ENCODE data around the gene TLCD1.

The TLCD1 gene

DNA sequence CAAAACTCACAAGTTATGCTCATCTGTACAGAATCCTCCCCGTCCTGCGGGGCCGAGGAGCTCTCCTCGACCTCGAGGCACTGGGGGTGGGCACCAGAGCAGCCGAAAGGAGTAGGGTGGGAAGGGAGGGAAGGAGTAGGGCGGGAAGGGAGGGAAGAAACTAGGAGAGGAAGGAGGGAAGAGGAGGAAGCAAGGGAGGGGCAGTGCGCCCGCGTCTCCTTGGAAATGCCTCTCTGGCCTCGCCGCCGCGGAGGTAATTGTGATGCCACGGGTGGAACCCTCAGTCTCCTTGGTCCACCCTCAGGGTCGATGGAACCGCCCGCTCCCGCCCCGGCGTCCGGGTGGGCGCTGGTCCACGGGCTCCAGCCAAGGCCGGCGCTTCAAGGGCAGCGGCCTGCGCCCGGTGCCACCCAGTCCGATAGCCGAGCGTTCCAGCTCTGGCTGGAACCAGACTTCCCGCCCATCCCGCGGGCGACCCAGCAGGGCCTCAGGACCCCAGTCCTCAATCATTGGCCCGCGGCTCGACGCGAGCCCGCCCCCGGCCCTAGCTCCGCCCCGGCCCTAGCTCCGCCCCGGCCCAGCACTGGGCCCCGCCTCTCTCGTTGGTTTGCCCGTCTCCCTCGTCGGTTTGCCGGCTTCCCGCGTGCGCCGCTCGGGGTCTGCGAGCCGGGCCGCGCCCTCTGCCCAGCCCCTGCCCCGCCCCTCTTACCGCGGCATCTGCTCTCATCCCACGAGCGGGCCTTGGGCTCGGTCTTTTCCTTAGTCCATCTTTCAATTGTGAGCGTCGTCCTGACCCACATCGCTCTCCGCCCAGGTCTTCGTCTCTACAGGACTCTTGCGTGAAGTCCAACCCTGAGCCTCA is 14.9 kb downstream of the TLCD1 start (continued):
- TF ChIP-seq ZNF2 (tag by site-specific recombination; IDR thresholded peaks at IDR 0.05) (0 out of 2 replicates have a peak, but pooled peaks have one; percentile 30), ZNF114 (tag by site-specific recombination; IDR thresholded peaks at IDR 0.05) (no peak), ZNF791 (tag by site-specific recombination; IDR thresholded peaks at IDR 0.05) (no peak), ZNF138 (tag by site-specific recombination; IDR thresholded peaks at IDR 0.05; ENCODE audit: borderline replicate concordance) (no peak), KLF8 (tag by site-specific recombination; IDR thresholded peaks at IDR 0.05) (peak; percentile 87; the same call in 1 of the 2 replicates), ZNF514 (tag by site-specific recombination; IDR thresholded peaks at IDR 0.05) (no peak), ZNF707 (tag by site-specific recombination; IDR thresholded peaks at IDR 0.05) (no peak), ZBTB20 (tag by site-specific recombination; IDR thresholded peaks at IDR 0.05) (peak; percentile 60; the same call in 1 of the 2 replicates), ZNF175 (tag by site-specific recombination; IDR thresholded peaks at IDR 0.05) (no peak), ZNF585B (tag by site-specific recombination; IDR thresholded peaks at IDR 0.05) (no peak), ZNF626 (tag by site-specific recombination; IDR thresholded peaks at IDR 0.05) (no peak), ZNF354C (tag by site-specific recombination; IDR thresholded peaks at IDR 0.05; ENCODE audit: borderline replicate concordance, low read depth) (no peak), ZNF701 (tag by site-specific recombination; IDR thresholded peaks at IDR 0.05) (no peak), ZNF747 (tag by site-specific recombination; IDR thresholded peaks at IDR 0.05) (no peak), ZNF155 (tag by site-specific recombination; IDR thresholded peaks at IDR 0.05) (no peak), ZFP3 (tag by site-specific recombination; IDR thresholded peaks at IDR 0.05; ENCODE audit: low read depth) (no peak), MEIS1 (CRISPR knock-in tag; IDR thresholded peaks at IDR 0.05; ENCODE audit: borderline replicate concordance) (0 out of 2 replicates have a peak, but pooled peaks have one; percentile 37)
- TF ChIP-seq, protein P1, sequence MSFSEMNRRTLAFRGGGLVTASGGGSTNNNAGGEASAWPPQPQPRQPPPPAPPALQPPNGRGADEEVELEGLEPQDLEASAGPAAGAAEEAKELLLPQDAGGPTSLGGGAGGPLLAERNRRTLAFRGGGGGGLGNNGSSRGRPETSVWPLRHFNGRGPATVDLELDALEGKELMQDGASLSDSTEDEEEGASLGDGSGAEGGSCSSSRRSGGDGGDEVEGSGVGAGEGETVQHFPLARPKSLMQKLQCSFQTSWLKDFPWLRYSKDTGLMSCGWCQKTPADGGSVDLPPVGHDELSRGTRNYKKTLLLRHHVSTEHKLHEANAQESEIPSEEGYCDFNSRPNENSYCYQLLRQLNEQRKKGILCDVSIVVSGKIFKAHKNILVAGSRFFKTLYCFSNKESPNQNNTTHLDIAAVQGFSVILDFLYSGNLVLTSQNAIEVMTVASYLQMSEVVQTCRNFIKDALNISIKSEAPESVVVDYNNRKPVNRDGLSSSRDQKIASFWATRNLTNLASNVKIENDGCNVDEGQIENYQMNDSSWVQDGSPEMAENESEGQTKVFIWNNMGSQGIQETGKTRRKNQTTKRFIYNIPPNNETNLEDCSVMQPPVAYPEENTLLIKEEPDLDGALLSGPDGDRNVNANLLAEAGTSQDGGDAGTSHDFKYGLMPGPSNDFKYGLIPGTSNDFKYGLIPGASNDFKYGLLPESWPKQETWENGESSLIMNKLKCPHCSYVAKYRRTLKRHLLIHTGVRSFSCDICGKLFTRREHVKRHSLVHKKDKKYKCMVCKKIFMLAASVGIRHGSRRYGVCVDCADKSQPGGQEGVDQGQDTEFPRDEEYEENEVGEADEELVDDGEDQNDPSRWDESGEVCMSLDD (tag by site-specific recombination; IDR thresholded peaks at IDR 0.05): no peak
- TF ChIP-seq, protein P2, sequence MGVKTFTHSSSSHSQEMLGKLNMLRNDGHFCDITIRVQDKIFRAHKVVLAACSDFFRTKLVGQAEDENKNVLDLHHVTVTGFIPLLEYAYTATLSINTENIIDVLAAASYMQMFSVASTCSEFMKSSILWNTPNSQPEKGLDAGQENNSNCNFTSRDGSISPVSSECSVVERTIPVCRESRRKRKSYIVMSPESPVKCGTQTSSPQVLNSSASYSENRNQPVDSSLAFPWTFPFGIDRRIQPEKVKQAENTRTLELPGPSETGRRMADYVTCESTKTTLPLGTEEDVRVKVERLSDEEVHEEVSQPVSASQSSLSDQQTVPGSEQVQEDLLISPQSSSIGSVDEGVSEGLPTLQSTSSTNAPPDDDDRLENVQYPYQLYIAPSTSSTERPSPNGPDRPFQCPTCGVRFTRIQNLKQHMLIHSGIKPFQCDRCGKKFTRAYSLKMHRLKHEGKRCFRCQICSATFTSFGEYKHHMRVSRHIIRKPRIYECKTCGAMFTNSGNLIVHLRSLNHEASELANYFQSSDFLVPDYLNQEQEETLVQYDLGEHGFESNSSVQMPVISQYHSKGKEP (tag by site-specific recombination; IDR thresholded peaks at IDR 0.05): 0 out of 2 replicates have a peak, but pooled peaks have one; percentile 41
- TF ChIP-seq, protein P3, sequence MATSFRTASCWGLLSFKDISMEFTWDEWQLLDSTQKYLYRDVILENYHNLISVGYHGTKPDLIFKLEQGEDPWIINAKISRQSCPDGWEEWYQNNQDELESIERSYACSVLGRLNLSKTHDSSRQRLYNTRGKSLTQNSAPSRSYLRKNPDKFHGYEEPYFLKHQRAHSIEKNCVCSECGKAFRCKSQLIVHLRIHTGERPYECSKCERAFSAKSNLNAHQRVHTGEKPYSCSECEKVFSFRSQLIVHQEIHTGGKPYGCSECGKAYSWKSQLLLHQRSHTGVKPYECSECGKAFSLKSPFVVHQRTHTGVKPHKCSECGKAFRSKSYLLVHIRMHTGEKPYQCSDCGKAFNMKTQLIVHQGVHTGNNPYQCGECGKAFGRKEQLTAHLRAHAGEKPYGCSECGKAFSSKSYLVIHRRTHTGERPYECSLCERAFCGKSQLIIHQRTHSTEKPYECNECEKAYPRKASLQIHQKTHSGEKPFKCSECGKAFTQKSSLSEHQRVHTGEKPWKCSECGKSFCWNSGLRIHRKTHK (tag by site-specific recombination; IDR thresholded peaks at IDR 0.05): no peak
- TF ChIP-seq, protein P4, sequence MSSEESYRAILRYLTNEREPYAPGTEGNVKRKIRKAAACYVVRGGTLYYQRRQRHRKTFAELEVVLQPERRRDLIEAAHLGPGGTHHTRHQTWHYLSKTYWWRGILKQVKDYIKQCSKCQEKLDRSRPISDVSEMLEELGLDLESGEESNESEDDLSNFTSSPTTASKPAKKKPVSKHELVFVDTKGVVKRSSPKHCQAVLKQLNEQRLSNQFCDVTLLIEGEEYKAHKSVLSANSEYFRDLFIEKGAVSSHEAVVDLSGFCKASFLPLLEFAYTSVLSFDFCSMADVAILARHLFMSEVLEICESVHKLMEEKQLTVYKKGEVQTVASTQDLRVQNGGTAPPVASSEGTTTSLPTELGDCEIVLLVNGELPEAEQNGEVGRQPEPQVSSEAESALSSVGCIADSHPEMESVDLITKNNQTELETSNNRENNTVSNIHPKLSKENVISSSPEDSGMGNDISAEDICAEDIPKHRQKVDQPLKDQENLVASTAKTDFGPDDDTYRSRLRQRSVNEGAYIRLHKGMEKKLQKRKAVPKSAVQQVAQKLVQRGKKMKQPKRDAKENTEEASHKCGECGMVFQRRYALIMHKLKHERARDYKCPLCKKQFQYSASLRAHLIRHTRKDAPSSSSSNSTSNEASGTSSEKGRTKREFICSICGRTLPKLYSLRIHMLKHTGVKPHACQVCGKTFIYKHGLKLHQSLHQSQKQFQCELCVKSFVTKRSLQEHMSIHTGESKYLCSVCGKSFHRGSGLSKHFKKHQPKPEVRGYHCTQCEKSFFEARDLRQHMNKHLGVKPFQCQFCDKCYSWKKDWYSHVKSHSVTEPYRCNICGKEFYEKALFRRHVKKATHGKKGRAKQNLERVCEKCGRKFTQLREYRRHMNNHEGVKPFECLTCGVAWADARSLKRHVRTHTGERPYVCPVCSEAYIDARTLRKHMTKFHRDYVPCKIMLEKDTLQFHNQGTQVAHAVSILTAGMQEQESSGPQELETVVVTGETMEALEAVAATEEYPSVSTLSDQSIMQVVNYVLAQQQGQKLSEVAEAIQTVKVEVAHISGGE (tag by site-specific recombination; conservative IDR thresholded peaks at IDR 0.05; ENCODE audit: low read depth): peak; percentile 34; the same call in 1 of the 2 replicates
- TF ChIP-seq, protein P5, sequence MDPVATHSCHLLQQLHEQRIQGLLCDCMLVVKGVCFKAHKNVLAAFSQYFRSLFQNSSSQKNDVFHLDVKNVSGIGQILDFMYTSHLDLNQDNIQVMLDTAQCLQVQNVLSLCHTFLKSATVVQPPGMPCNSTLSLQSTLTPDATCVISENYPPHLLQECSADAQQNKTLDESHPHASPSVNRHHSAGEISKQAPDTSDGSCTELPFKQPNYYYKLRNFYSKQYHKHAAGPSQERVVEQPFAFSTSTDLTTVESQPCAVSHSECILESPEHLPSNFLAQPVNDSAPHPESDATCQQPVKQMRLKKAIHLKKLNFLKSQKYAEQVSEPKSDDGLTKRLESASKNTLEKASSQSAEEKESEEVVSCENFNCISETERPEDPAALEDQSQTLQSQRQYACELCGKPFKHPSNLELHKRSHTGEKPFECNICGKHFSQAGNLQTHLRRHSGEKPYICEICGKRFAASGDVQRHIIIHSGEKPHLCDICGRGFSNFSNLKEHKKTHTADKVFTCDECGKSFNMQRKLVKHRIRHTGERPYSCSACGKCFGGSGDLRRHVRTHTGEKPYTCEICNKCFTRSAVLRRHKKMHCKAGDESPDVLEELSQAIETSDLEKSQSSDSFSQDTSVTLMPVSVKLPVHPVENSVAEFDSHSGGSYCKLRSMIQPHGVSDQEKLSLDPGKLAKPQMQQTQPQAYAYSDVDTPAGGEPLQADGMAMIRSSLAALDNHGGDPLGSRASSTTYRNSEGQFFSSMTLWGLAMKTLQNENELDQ (tag by site-specific recombination; IDR thresholded peaks at IDR 0.05; ENCODE audit: low read depth): no peak
- TF ChIP-seq, protein P6, sequence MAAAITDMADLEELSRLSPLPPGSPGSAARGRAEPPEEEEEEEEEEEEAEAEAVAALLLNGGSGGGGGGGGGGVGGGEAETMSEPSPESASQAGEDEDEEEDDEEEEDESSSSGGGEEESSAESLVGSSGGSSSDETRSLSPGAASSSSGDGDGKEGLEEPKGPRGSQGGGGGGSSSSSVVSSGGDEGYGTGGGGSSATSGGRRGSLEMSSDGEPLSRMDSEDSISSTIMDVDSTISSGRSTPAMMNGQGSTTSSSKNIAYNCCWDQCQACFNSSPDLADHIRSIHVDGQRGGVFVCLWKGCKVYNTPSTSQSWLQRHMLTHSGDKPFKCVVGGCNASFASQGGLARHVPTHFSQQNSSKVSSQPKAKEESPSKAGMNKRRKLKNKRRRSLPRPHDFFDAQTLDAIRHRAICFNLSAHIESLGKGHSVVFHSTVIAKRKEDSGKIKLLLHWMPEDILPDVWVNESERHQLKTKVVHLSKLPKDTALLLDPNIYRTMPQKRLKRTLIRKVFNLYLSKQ (tag by site-specific recombination; IDR thresholded peaks at IDR 0.05; ENCODE audit: borderline replicate concordance): no peak
- TF ChIP-seq, protein P7, sequence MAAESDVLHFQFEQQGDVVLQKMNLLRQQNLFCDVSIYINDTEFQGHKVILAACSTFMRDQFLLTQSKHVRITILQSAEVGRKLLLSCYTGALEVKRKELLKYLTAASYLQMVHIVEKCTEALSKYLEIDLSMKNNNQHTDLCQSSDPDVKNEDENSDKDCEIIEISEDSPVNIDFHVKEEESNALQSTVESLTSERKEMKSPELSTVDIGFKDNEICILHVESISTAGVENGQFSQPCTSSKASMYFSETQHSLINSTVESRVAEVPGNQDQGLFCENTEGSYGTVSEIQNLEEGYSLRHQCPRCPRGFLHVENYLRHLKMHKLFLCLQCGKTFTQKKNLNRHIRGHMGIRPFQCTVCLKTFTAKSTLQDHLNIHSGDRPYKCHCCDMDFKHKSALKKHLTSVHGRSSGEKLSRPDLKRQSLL (tag by site-specific recombination; IDR thresholded peaks at IDR 0.05): no peak
